SK-N-SH treated with all-trans-retinoic acid at 6 μM for 48 hours (cell line): ENCODE measurements around the gene CEACAM21.

ENCODE experiments used
- ATAC-seq: fragments of 200-7000 bp; cut with Tn5 transposase; 3 replicates; pipeline ENCODE4 v1.9.1; 2020; ENCODE audit warnings: mild to moderate bottlenecking, moderate library complexity
- ARNTL ChIP-seq: fragments of 450-650 bp; formaldehyde crosslinking; IDR thresholded peaks from 2 replicates; pipeline ENCODE4 v1.5.0; 2020; ENCODE audit warnings: low read depth, mild to moderate bottlenecking, moderate library complexity, borderline replicate concordance
- BACH2 ChIP-seq: fragments of 250-450 bp; sonication (Bioruptor Pico); IDR thresholded peaks from 2 replicates; pipeline ENCODE4 v1.9.0; 2021; ENCODE audit warnings: mild to moderate bottlenecking, borderline replicate concordance
- CSRNP3 ChIP-seq: fragments of 250-450 bp; sonication (Bioruptor Pico); IDR thresholded peaks from 2 replicates; pipeline ENCODE4 v1.5.1; 2021; ENCODE audit warnings: mild to moderate bottlenecking, moderate library complexity
- ESRRG ChIP-seq: fragments of 250-450 bp; sonication (Bioruptor Pico); IDR thresholded peaks from 2 replicates; pipeline ENCODE4 v1.6.1; 2021; ENCODE audit warnings: mild to moderate bottlenecking
- GLIS3 ChIP-seq: fragments of 250-450 bp; sonication (Bioruptor Pico); IDR thresholded peaks from 2 replicates; pipeline ENCODE4 v1.5.0; 2020; ENCODE audit warnings: mild to moderate bottlenecking, moderate library complexity
- ISL1 ChIP-seq: fragments of 250-450 bp; sonication (Bioruptor Pico); IDR thresholded peaks from 2 replicates; pipeline ENCODE4 v2.1.2; 2022; ENCODE audit warnings: mild to moderate bottlenecking, moderate library complexity
- OSR1 ChIP-seq: fragments of 250-450 bp; sonication (Bioruptor Pico); IDR thresholded peaks from 2 replicates; pipeline ENCODE4 v1.8.0; 2022; ENCODE audit warnings: moderate library complexity, mild to moderate bottlenecking, inconsistent platforms
- PATZ1 ChIP-seq: fragments of 250-450 bp; sonication (Bioruptor Pico); IDR thresholded peaks from 2 replicates; pipeline ENCODE4 v1.8.0; 2020; ENCODE audit warnings: mild to moderate bottlenecking, moderate library complexity, borderline replicate concordance
- PPARA ChIP-seq: fragments of 250-450 bp; sonication (Bioruptor Pico); IDR thresholded peaks from 2 replicates; pipeline ENCODE4 v1.5.0; 2020; ENCODE audit warnings: mild to moderate bottlenecking, borderline replicate concordance
- RARB ChIP-seq: fragments of 250-450 bp; sonication (Bioruptor Pico); IDR thresholded peaks from 2 replicates; pipeline ENCODE4 v1.8.0; 2021; ENCODE audit warnings: mild to moderate bottlenecking, moderate library complexity
- SNAI2 ChIP-seq: fragments of 250-450 bp; sonication (Bioruptor Pico); IDR thresholded peaks from 2 replicates; pipeline ENCODE4 v1.5.0; 2020; ENCODE audit warnings: mild to moderate bottlenecking, moderate library complexity
- TCF4 ChIP-seq: fragments of 250-450 bp; sonication (Bioruptor Pico); IDR thresholded peaks from 2 replicates; pipeline ENCODE4 v1.8.0; 2021; ENCODE audit warnings: mild to moderate bottlenecking, moderate library complexity, borderline replicate concordance
- TOX ChIP-seq: fragments of 250-450 bp; sonication (Bioruptor Pico); IDR thresholded peaks from 2 replicates; pipeline ENCODE4 v1.8.0; 2021; ENCODE audit warnings: mild to moderate bottlenecking, moderate library complexity, borderline replicate concordance
- TSHZ2 ChIP-seq: fragments of 250-450 bp; sonication (Bioruptor Pico); IDR thresholded peaks from 2 replicates; pipeline ENCODE4 v1.5.0; 2020; ENCODE audit warnings: mild to moderate bottlenecking, moderate library complexity
- ZC3H10 ChIP-seq: fragments of 250-450 bp; sonication (Bioruptor Pico); IDR thresholded peaks from 2 replicates; pipeline ENCODE4 v1.5.1; 2021; ENCODE audit warnings: mild to moderate bottlenecking, moderate library complexity
- ZFP3 ChIP-seq: fragments of 250-450 bp; sonication (Bioruptor Pico); IDR thresholded peaks from 2 replicates; pipeline ENCODE4 v1.5.0; 2020; ENCODE audit warnings: mild to moderate bottlenecking, moderate library complexity
- ZFP30 ChIP-seq: fragments of 450-650 bp; formaldehyde crosslinking; IDR thresholded peaks from 2 replicates; pipeline ENCODE4 v1.5.0; 2022; ENCODE audit warnings: mild to moderate bottlenecking, moderate library complexity
- ZNF565 ChIP-seq: fragments of 450-650 bp; formaldehyde crosslinking; conservative IDR thresholded peaks from 2 replicates; pipeline ENCODE4 v1.5.0; 2020; ENCODE audit warnings: low read depth, mild to moderate bottlenecking, moderate library complexity
- ZNF70 ChIP-seq: fragments of 450-650 bp; formaldehyde crosslinking; IDR thresholded peaks from 2 replicates; pipeline ENCODE4 v1.5.0; 2020; ENCODE audit warnings: mild to moderate bottlenecking, moderate library complexity
- ZNF8 ChIP-seq: fragments of 450-650 bp; formaldehyde crosslinking; IDR thresholded peaks from 2 replicates; pipeline ENCODE4 v1.5.0; 2020; ENCODE audit warnings: mild to moderate bottlenecking, moderate library complexity
- TF ChIP-seq, protein P1 (sequence below): fragments of 250-450 bp; sonication (Bioruptor Pico); IDR thresholded peaks from 2 replicates; pipeline ENCODE4 v1.8.0; 2021; ENCODE audit warnings: low read depth, mild to moderate bottlenecking, moderate library complexity, borderline replicate concordance

Gene CEACAM21

DNA sequence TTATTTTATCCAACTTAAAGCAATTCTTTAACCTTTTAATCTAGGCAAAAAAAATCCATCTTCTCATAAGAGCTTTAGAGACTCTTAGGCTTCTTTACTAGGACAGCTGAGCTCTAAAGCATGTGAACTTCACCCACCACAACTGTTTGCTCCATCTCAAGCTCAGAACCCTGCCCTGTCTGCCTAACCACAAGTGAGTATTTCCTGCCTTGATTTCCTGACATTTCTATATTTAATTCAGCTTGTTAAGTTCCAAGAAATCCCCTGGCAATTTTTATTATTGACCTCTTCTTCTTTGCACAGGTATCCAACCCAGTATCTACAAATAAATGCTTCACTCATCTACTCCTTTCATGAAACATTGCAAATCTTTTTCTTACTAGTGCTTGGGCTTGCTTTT, 21.1 kb upstream of the CEACAM21 start:
- no peak for ATAC-seq
- no peak for TF ChIP-seq ZFP3 (CRISPR knock-in tag)
- TF ChIP-seq ZNF8 (CRISPR knock-in tag) = no peak
- TF ChIP-seq GLIS3 = no peak
- no peak for TF ChIP-seq TOX (CRISPR knock-in tag)
- TF ChIP-seq RARB (CRISPR knock-in tag) = no peak
- no peak for TF ChIP-seq PATZ1 (CRISPR knock-in tag)
- TF ChIP-seq TSHZ2 (CRISPR knock-in tag) = no peak
- no peak for TF ChIP-seq ZNF70 (CRISPR knock-in tag)
- TF ChIP-seq ARNTL (CRISPR knock-in tag) = no peak
- no peak for TF ChIP-seq BACH2 (CRISPR knock-in tag)
- no peak for TF ChIP-seq ZC3H10

GRCh38 chr19:41555748-41556147, 20.2 kb upstream of the CEACAM21 start:
- TF ChIP-seq BACH2 (CRISPR knock-in tag) (no peak), GLIS3 (no peak), RARB (CRISPR knock-in tag) (no peak), ISL1 (CRISPR knock-in tag) (no peak), ZNF565 (CRISPR knock-in tag) (no peak), TSHZ2 (CRISPR knock-in tag) (no peak), ZFP3 (CRISPR knock-in tag) (no peak), CSRNP3 (CRISPR knock-in tag) (no peak)
- TF ChIP-seq, protein P1, sequence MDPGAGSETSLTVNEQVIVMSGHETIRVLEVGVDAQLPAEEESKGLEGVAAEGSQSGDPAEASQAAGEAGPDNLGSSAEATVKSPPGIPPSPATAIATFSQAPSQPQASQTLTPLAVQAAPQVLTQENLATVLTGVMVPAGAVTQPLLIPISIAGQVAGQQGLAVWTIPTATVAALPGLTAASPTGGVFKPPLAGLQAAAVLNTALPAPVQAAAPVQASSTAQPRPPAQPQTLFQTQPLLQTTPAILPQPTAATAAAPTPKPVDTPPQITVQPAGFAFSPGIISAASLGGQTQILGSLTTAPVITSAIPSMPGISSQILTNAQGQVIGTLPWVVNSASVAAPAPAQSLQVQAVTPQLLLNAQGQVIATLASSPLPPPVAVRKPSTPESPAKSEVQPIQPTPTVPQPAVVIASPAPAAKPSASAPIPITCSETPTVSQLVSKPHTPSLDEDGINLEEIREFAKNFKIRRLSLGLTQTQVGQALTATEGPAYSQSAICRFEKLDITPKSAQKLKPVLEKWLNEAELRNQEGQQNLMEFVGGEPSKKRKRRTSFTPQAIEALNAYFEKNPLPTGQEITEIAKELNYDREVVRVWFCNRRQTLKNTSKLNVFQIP = no peak
- no peak for ATAC-seq

DNA sequence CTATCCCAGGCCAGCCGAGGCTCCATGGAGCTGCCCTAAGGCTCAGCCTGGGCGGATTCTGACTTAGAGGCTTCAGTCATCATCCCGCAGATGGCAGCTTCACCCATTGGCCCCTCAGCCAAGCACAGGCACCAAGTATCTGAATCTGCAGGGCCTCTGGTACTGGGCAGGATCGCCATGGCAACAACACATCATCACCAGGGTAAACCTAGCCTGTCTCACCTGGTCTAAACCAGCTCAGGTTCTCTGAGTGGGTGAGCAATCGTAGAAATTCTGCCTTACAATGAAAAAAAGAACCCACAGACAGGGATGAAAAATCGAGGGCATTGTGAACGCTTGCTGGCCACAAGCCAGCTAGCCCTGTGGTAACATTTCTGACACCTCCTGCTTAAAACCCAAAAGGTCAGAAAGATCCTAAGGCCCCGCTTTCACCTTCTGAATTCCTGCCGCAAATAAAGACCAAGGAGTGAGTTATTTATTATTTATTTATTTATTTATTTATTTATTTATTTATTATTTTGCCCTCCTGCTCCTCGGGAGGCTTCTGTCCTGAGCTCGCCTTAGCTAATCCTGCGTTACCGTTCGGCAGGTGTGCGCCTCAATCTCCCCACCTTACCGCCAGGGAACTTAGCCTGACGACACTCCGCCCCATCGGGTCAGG, 12.0 kb upstream of the CEACAM21 start:
- ATAC-seq = peak; percentile 32; the same call in 2 of the 3 replicates
- no peak for TF ChIP-seq ISL1 (CRISPR knock-in tag)
- TF ChIP-seq, protein P1 = no peak
- no peak for TF ChIP-seq GLIS3
- no peak for TF ChIP-seq TSHZ2 (CRISPR knock-in tag)
- no peak for TF ChIP-seq ZC3H10
- no peak for TF ChIP-seq ZNF8 (CRISPR knock-in tag)
- no peak for TF ChIP-seq BACH2 (CRISPR knock-in tag)
- TF ChIP-seq ZNF565 (CRISPR knock-in tag) = no peak
- TF ChIP-seq SNAI2 (CRISPR knock-in tag) = no peak
- no peak for TF ChIP-seq ZFP30 (CRISPR knock-in tag)
- TF ChIP-seq ZFP3 (CRISPR knock-in tag) = no peak
- no peak for TF ChIP-seq OSR1
- no peak for TF ChIP-seq ESRRG (CRISPR knock-in tag)
- TF ChIP-seq ZNF70 (CRISPR knock-in tag) = no peak
- no peak for TF ChIP-seq TCF4
- TF ChIP-seq PPARA (CRISPR knock-in tag) = no peak
